CD4-positive, CD25-positive, alpha-beta regulatory T cell (primary cell): ENCODE measurements around the gene PCDH18. TPM values are rescaled to one million over a fixed set of nuclear protein-coding genes. Genes with fewer than 3 reads are reported as not detected.
"Not testable (repeated sequence)": the region's sequence is repeated elsewhere in the genome, so short reads cannot be mapped to it uniquely, and the experiment has no call there.

Experiments used
- ATAC-seq, 2 donors: fragments of 150-1000 bp; cut with Tn5 transposase; one replicate each; pipeline ENCODE4 v1.10.0; 2021; ENCODE audit warnings: low read depth in 2 of 2, moderate number of reproducible peaks in 2 of 2, moderate library complexity in 1 of 2
- DNase-seq, 3 donors: peaks; one replicate each; pipeline versions ENCODE4 v3.0.0 to v3.0.0-alpha.2; 2012 to 2022; ENCODE audit warnings: mixed read lengths in 1 of 3
- H3K27ac ChIP-seq: one replicate; pipeline ENCODE4 v1.7.0; 2013; ENCODE audit warnings: mild to moderate bottlenecking, low read length; ENCODE audit not compliant: insufficient read depth, poor library complexity, severe bottlenecking
- H3K27me3 ChIP-seq: one replicate; pipeline ENCODE4 v1.7.0; 2013; ENCODE audit warnings: low read length; ENCODE audit not compliant: control insufficient read depth, insufficient read depth
- H3K36me3 ChIP-seq: one replicate; pipeline ENCODE4 v1.7.0; 2013; ENCODE audit warnings: mild to moderate bottlenecking, low read length, moderate library complexity; ENCODE audit not compliant: control insufficient read depth, insufficient read depth
- H3K4me1 ChIP-seq: 2 replicates; pipeline ENCODE4 v1.7.0; 2013; ENCODE audit warnings: mild to moderate bottlenecking, low read length; ENCODE audit not compliant: insufficient read depth, control insufficient read depth, poor library complexity, severe bottlenecking
- H3K4me3 ChIP-seq: one replicate; pipeline ENCODE4 v1.7.0; 2013; ENCODE audit warnings: low read depth, mild to moderate bottlenecking, low read length, moderate library complexity
- H3K9me3 ChIP-seq, 2 experiments: 1 replicate in 1 of 2; 2 replicates in 1 of 2; pipeline ENCODE4 v1.7.0; 2013; ENCODE audit warnings: low read length in 2 of 2, mild to moderate bottlenecking in 1 of 2, moderate library complexity in 1 of 2; ENCODE audit not compliant: control insufficient read depth in 2 of 2
- H3K27ac Mint-ChIP-seq, 3 donors: one replicate each; pipeline ENCODE4 v1.8.0; 2020 to 2022; ENCODE audit warnings: mild to moderate bottlenecking in 3 of 3, mixed read lengths in 3 of 3, moderate library complexity in 2 of 3
- H3K27me3 Mint-ChIP-seq: one replicate; pipeline ENCODE4 v1.8.0; 2022; ENCODE audit warnings: mild to moderate bottlenecking, mixed read lengths
- H3K36me3 Mint-ChIP-seq: one replicate; pipeline ENCODE4 v1.8.0; 2020; ENCODE audit warnings: mixed read lengths
- H3K4me1 Mint-ChIP-seq, 4 donors: one replicate each; pipeline ENCODE4 v1.8.0; 2020 to 2022; ENCODE audit warnings: mixed read lengths in 4 of 4, mild to moderate bottlenecking in 1 of 4
- H3K4me3 Mint-ChIP-seq, 4 donors: one replicate each; pipeline ENCODE4 v1.8.0; 2020 to 2022; ENCODE audit warnings: mild to moderate bottlenecking in 4 of 4, mixed read lengths in 4 of 4, moderate library complexity in 3 of 4
- H3K9me3 Mint-ChIP-seq, 7 donors: one replicate each; pipeline ENCODE4 v1.8.0; 2020 to 2022; ENCODE audit warnings: mixed read lengths in 7 of 7, mild to moderate bottlenecking in 3 of 7, moderate library complexity in 2 of 7
- polyA plus RNA-seq, 4 donors: library from polyadenylated mRNA; unstranded; fragments of 300-500 nt; fragmentation: Illumina TruSeq; gene quantifications; one replicate each; pipeline ENCODE4 v1.2.3, GENCODE V29; 2021
- total RNA-seq: library from RNA; stranded (reverse); gene quantifications from one replicate; pipeline ENCODE4 v1.2.3, GENCODE V29; 2022

PCDH18 gene
- total and polyA plus RNA-seq, 5 donors from 2014 or later: 0.25 TPM; not detected in 4

GRCh38 chr4:137529432-137529831 is 2.9 kb downstream of the PCDH18 start:
- Mint-ChIP-seq H3K36me3 (no peaks in the 10 kb centered on the region), H3K9me3 (peaks cover 0 to 3% (median 0%) of the 10 kb centered on the region in 7 donors), H3K27ac (no peak overlapping the region), H3K4me3 (no peak overlapping the region), H3K27me3 (no peaks in the 10 kb centered on the region), H3K4me1 (peaks cover 0 to 6% (median 0%) of the 10 kb centered on the region in 4 donors)
- Histone ChIP-seq H3K4me1 (no peaks in the 10 kb centered on the region), H3K27me3 (no peaks in the 10 kb centered on the region), H3K27ac (no peak overlapping the region), H3K36me3 (no peaks in the 10 kb centered on the region), H3K4me3 (no peak overlapping the region), H3K9me3 (no peaks in the 10 kb centered on the region)
- ATAC-seq (no peak), DNase-seq (no peak)

DNA sequence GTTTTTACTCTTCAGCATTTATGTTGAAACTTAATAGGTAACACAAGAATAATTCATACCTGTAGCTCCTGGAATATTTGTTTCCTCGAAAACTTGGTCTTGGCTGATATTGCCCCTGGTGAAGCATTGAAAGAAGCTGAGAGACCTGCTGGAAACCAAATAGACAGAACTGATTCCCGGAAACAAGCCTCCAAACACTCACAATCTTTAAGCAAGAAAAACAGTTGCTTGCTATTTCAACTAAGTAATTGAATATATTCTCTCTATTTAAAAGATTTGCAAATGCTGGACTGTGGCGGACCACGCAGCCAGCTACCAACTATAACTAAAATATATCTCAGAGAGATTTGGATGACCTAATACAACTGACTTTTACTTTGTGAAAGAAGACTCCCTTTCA is 3.6 kb downstream of the PCDH18 start:
- Mint-ChIP-seq H3K9me3 (peaks cover 0 to 4% (median 0%) of the 10 kb centered on the region in 7 donors), H3K4me1 (peaks cover 0 to under 1% (median 0%) of the 10 kb centered on the region in 4 donors), H3K36me3 (no peaks in the 10 kb centered on the region), H3K4me3 (no peak overlapping the region), H3K27ac (no peak overlapping the region), H3K27me3 (no peaks in the 10 kb centered on the region)
- Histone ChIP-seq H3K36me3 (no peaks in the 10 kb centered on the region), H3K27me3 (no peaks in the 10 kb centered on the region), H3K4me3 (no peak overlapping the region), H3K4me1 (no peaks in the 10 kb centered on the region), H3K9me3 (no peaks in the 10 kb centered on the region), H3K27ac (no peak overlapping the region)
- DNase-seq (no peak), ATAC-seq (no peak)

GRCh38 chr4:137526681-137527080 is 5.6 kb downstream of the PCDH18 start:
- no peak overlapping the region for H3K27ac ChIP-seq
- no peaks in the 10 kb centered on the region for H3K4me1 ChIP-seq
- no peaks in the 10 kb centered on the region for H3K4me1 Mint-ChIP-seq
- ATAC-seq: no peak
- H3K4me3 ChIP-seq: no peak overlapping the region
- no peaks in the 10 kb centered on the region for H3K27me3 Mint-ChIP-seq
- H3K27me3 ChIP-seq: no peaks in the 10 kb centered on the region
- DNase-seq: no peak
- no peaks in the 10 kb centered on the region for H3K36me3 ChIP-seq
- H3K27ac Mint-ChIP-seq: no peak overlapping the region
- peaks cover 0 to 4% (median 1%) of the 10 kb centered on the region in 7 donors for H3K9me3 Mint-ChIP-seq
- H3K4me3 Mint-ChIP-seq: no peak overlapping the region
- H3K9me3 ChIP-seq: no peaks in the 10 kb centered on the region
- H3K36me3 Mint-ChIP-seq: no peaks in the 10 kb centered on the region

- H3K9me3 ChIP-seq: no peaks in the 10 kb centered on the region
- DNase-seq (no peak), ATAC-seq (no peak)
Observed at GRCh38 chr4:137524725-137525369, 7.4 kb downstream of the PCDH18 start.

GRCh38 chr4:137523329-137523728 is 9.0 kb downstream of the PCDH18 start:
- H3K27me3 Mint-ChIP-seq: no peaks in the 10 kb centered on the region
- H3K36me3 Mint-ChIP-seq: no peaks in the 10 kb centered on the region
- Histone ChIP-seq H3K27ac (no peak overlapping the region), H3K27me3 (no peaks in the 10 kb centered on the region), H3K4me1 (no peaks in the 10 kb centered on the region), H3K9me3 (no peaks in the 10 kb centered on the region), H3K36me3 (no peaks in the 10 kb centered on the region), H3K4me3 (no peak overlapping the region)
- ATAC-seq (no peak), DNase-seq (no peak)
- H3K27ac Mint-ChIP-seq: no peak overlapping the region
- no peak overlapping the region for H3K4me3 Mint-ChIP-seq
- H3K9me3 Mint-ChIP-seq: peaks cover 0 to 4% (median 0%) of the 10 kb centered on the region in 7 donors
- no peaks in the 10 kb centered on the region for H3K4me1 Mint-ChIP-seq

More at GRCh38 chr4:137524725-137525369, 7.4 kb downstream of the PCDH18 start:
- no peak overlapping the region for H3K27ac Mint-ChIP-seq
- H3K27me3 ChIP-seq: no peaks in the 10 kb centered on the region
- no peaks in the 10 kb centered on the region for H3K27me3 Mint-ChIP-seq
- no peaks in the 10 kb centered on the region for H3K4me1 Mint-ChIP-seq
- no peaks in the 10 kb centered on the region for H3K36me3 ChIP-seq
- no peak overlapping the region for H3K4me3 Mint-ChIP-seq
- peaks cover 0 to 4% (median 1%) of the 10 kb centered on the region in 7 donors for H3K9me3 Mint-ChIP-seq
- no peak overlapping the region for H3K27ac ChIP-seq
- H3K4me1 ChIP-seq: no peaks in the 10 kb centered on the region
- H3K4me3 ChIP-seq: no peak overlapping the region
- no peaks in the 10 kb centered on the region for H3K36me3 Mint-ChIP-seq

DNA sequence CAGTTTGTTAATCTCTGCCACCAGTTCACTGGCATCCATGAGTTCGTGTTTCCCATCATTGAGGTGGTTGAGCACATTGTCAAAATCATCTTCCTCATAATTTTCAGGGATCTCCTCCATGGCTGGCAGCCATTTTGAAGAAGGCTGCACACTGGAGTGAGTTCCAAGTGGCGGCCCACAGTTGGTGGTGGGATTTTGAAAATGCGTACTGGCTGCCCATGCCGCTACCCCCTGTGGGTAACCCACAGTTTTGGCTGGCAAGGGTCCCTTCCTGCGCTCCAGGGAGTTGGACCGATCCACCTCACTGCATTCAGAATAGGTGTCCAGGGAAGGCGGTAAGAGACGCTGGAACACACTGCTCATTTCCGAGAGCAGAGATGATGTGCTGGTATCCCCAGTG is 11.2 kb downstream of the PCDH18 start:
- no peak overlapping the region for H3K4me3 Mint-ChIP-seq
- no peak overlapping the region for H3K27ac Mint-ChIP-seq
- no peak overlapping the region for H3K4me3 ChIP-seq
- H3K27me3 Mint-ChIP-seq: no peaks in the 10 kb centered on the region
- H3K27me3 ChIP-seq: no peaks in the 10 kb centered on the region
- peaks cover 0 to 4% (median 0%) of the 10 kb centered on the region in 7 donors for H3K9me3 Mint-ChIP-seq
- no peak for DNase-seq
- no peaks in the 10 kb centered on the region for H3K9me3 ChIP-seq
- H3K4me1 ChIP-seq: no peaks in the 10 kb centered on the region
- no peaks in the 10 kb centered on the region for H3K4me1 Mint-ChIP-seq
- no peak for ATAC-seq
- no peaks in the 10 kb centered on the region for H3K36me3 Mint-ChIP-seq
- no peak overlapping the region for H3K27ac ChIP-seq
- no peaks in the 10 kb centered on the region for H3K36me3 ChIP-seq

DNA sequence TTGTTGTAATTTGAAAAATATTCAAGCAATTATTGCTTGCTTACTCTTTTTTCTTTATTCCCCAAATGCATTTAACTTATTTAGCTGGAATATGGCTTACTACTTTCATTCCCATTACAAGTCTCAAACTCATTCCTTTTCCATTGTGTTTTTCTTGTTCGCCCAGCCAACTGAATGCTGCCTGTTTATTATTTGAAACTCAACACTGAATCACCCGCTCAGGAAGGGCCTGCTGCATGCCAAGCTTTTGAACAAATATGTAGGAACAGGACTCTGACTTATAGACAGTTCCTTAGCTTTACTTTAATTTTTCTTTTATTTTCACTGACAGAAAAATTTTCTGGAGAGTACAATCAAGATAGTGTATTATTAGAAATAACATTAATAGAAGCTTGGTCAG is 12.9 kb downstream of the PCDH18 start:
- H3K27ac ChIP-seq: no peak overlapping the region
- ATAC-seq: no peak
- H3K27me3 ChIP-seq: no peaks in the 10 kb centered on the region
- peaks cover 0 to 7% (median 0%) of the 10 kb centered on the region in 7 donors for H3K9me3 Mint-ChIP-seq
- H3K9me3 ChIP-seq: no peaks in the 10 kb centered on the region
- no peak overlapping the region for H3K4me3 ChIP-seq
- no peaks in the 10 kb centered on the region for H3K36me3 ChIP-seq
- H3K4me1 ChIP-seq: no peaks in the 10 kb centered on the region
- no peaks in the 10 kb centered on the region for H3K4me1 Mint-ChIP-seq
- no peak overlapping the region for H3K27ac Mint-ChIP-seq
- no peak for DNase-seq
- no peak overlapping the region for H3K4me3 Mint-ChIP-seq
- H3K27me3 Mint-ChIP-seq: no peaks in the 10 kb centered on the region
- H3K36me3 Mint-ChIP-seq: no peaks in the 10 kb centered on the region

GRCh38 chr4:137517323-137517722 is 15.0 kb downstream of the PCDH18 start:
- not testable (repeated sequence) for H3K36me3 ChIP-seq, H3K4me3 Mint-ChIP-seq, H3K27ac ChIP-seq, H3K4me1 ChIP-seq, ATAC-seq, H3K4me1 Mint-ChIP-seq, H3K27me3 Mint-ChIP-seq, DNase-seq, H3K9me3 ChIP-seq, H3K36me3 Mint-ChIP-seq, H3K9me3 Mint-ChIP-seq, H3K27me3 ChIP-seq, H3K27ac Mint-ChIP-seq, H3K4me3 ChIP-seq
